Upper lobe of left lung (tissue), 6 donors: ENCODE measurements around the gene CEACAM19. TPM values are rescaled to one million over a fixed set of nuclear protein-coding genes. Genes with fewer than 3 reads are reported as not detected.

Source experiments
- ATAC-seq, 2 donors: fragments of 200-7000 bp; cut with Tn5 transposase; one replicate each; pipeline ENCODE4 v1.9.1; 2022; ENCODE audit warnings: mild to moderate bottlenecking in 2 of 2, moderate library complexity in 2 of 2; ENCODE audit not compliant: low FRiP score in 2 of 2
- DNase-seq, 2 donors: peaks; one replicate each; pipeline ENCODE4 v3.0.0-alpha.2; 2019 to 2020
- H3K27ac ChIP-seq, 4 donors: fragments of 200-600 bp; sonication (generic); one replicate each; pipeline ENCODE4 v1.5.1; 2016 to 2019
- H3K27me3 ChIP-seq, 4 donors: fragments of 200-600 bp; sonication (generic); one replicate each; pipeline ENCODE4 v1.5.1; 2017 to 2019
- H3K36me3 ChIP-seq, 4 donors: fragments of 200-600 bp; sonication (generic); one replicate each; pipeline ENCODE4 v1.5.1; 2016 to 2019
- H3K4me1 ChIP-seq, 4 donors: fragments of 200-600 bp; sonication (generic); one replicate each; pipeline ENCODE4 v1.5.1; 2018 to 2019
- H3K4me3 ChIP-seq, 4 donors: fragments of 200-600 bp; sonication (generic); one replicate each; pipeline ENCODE4 v1.5.1; 2017 to 2019; ENCODE audit warnings: mild to moderate bottlenecking in 2 of 4, moderate library complexity in 1 of 4
- H3K9me3 ChIP-seq, 4 donors: fragments of 200-600 bp; sonication (generic); one replicate each; pipeline ENCODE4 v1.5.1; 2018 to 2019
- EP300 ChIP-seq, 4 donors: sonication (generic); formaldehyde crosslinking; IDR thresholded peaks; one replicate each; pipeline ENCODE4 v1.5.1; 2017; ENCODE audit warnings: antibody characterized with exemption in 4 of 4, control low read depth in 2 of 4
- POLR2A ChIP-seq, 4 donors: fragments of 450-650 bp; IDR thresholded peaks; one replicate each; pipeline ENCODE4 v1.5.1; 2016 to 2017; ENCODE audit warnings: antibody characterized with exemption in 4 of 4, mild to moderate bottlenecking in 2 of 4
- POLR2AphosphoS5 ChIP-seq, 2 donors: sonication (generic); formaldehyde crosslinking; IDR thresholded peaks; one replicate each; pipeline ENCODE4 v1.5.1; 2017; ENCODE audit warnings: antibody characterized with exemption in 2 of 2
- WGBS, 2 donors: methylation state at CpG; one replicate each; pipeline ENCODE4 v1.1.5; 2017 to 2018; 5-methylcytosine and 5-hydroxymethylcytosine counted together
- total RNA-seq, 6 donors: library from RNA; depleted of rRNA in 4 of 6; stranded (reverse); fragments of >200 nt in 4 of 6; gene quantifications; one replicate each; pipeline versions ENCODE4 v1.1.0 to v1.2.1, GENCODE V29; 2016 to 2021
- TF ChIP-seq, protein P1 (sequence below), 6 experiments: fragments of 450-650 bp in 4 of 6; fragments of 200-600 bp in 2 of 6; sonication (generic) in 2 of 6; IDR thresholded peaks; one replicate each; pipeline ENCODE4 v1.5.1; 2016 to 2019; ENCODE audit warnings: antibody characterized with exemption in 6 of 6
- donor health status: DM: no; HTN: no; CAD: no; lungs with moderate emphysema.
- donor health status: DM: no; HTN: yes; CAD: no; lungs with severe emphysema.

The CEACAM19 gene
- total RNA-seq, 6 donors from 2014 or later: 2.8 to 13.6 (median 7.2) TPM

DNA sequence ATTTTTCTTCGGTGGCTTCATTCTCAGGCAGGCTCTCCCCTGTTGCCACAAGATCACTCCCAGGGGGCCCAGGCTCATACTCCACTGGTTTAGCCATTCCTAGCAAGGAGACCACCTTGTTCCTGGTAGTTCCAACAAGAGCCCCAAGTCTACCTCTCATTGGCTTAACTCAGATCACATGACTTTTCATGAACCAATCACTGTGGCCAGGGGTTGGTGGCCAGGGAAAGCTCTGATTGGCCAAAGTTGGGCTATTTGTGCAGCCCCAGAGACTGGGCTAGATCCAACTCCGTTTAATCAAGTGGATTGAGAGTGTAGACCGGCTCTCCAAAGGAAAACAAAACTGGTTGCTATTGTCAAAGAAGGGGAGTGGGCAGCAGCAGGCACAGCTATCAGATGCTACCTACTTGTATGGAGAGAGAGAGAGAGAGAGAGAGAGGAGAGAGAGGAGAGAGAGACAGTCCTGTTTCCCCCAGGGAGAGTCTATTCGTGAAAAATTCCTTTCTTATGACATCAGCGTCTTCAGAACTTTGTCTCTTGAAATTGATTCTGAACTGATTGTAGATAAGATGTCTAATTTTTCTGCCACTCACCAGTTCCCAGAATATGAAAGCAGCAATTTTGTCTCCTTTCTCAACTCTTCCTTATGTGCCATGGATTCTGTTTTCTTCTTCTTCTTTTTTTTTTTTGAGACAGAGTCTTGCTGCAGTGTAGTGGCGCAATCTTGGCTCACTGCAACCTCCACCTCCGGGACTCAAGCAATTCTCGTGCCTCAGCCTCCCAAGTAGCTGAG lies 5.9 kb downstream of the CEACAM19 start:
- Histone ChIP-seq H3K36me3 (peaks cover 0 to 32% (median 1%) of the 10 kb centered on the region in 4 donors), H3K4me1 (peaks cover 0 to 6% (median 3%) of the 10 kb centered on the region in 4 donors), H3K9me3 (no peaks in the 10 kb centered on the region), H3K27ac (peak overlapping the region in 1 of 4 donors; percentile 31), H3K27me3 (no peaks in the 10 kb centered on the region), H3K4me3 (no peak overlapping the region)
- no peak for ATAC-seq
- 51 to 53% methylated on average over 8 of the region's 8 CpGs for WGBS, 2 donors
- no peak for TF ChIP-seq POLR2AphosphoS5 (IDR thresholded peaks at IDR 0.05)
- no peak for TF ChIP-seq EP300 (IDR thresholded peaks at IDR 0.05)
- TF ChIP-seq POLR2A (IDR thresholded peaks at IDR 0.05): no peak
- TF ChIP-seq, protein P1, sequence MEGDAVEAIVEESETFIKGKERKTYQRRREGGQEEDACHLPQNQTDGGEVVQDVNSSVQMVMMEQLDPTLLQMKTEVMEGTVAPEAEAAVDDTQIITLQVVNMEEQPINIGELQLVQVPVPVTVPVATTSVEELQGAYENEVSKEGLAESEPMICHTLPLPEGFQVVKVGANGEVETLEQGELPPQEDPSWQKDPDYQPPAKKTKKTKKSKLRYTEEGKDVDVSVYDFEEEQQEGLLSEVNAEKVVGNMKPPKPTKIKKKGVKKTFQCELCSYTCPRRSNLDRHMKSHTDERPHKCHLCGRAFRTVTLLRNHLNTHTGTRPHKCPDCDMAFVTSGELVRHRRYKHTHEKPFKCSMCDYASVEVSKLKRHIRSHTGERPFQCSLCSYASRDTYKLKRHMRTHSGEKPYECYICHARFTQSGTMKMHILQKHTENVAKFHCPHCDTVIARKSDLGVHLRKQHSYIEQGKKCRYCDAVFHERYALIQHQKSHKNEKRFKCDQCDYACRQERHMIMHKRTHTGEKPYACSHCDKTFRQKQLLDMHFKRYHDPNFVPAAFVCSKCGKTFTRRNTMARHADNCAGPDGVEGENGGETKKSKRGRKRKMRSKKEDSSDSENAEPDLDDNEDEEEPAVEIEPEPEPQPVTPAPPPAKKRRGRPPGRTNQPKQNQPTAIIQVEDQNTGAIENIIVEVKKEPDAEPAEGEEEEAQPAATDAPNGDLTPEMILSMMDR (IDR thresholded peaks at IDR 0.05): no peak
- DNase-seq: no peak

DNA sequence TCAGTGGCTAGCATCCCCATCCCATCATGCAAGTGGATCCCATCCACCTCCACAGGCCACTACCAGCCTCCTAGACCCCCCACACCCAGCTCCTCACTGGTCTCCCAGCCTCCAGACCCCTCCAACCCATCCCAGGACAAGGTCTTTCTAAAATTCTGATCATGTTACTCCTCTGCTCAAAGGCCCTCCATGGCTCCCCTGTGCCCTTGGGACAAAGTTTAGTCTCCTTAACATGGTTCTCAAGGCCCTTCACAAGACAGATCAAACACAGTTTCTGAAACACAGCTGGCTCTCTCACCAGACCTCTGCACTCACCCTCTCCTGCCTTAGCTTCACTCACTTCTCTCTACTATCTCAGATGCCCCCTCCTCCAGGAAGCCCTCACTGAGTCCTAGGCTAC lies 9.3 kb downstream of the CEACAM19 start:
- TF ChIP-seq POLR2A (IDR thresholded peaks at IDR 0.05): no peak
- no peak for TF ChIP-seq EP300 (IDR thresholded peaks at IDR 0.05)
- TF ChIP-seq POLR2AphosphoS5 (IDR thresholded peaks at IDR 0.05): no peak
- TF ChIP-seq, protein P1 (IDR thresholded peaks at IDR 0.05): no peak
- DNase-seq (no peak), ATAC-seq (no peak)
- Histone ChIP-seq H3K9me3 (no peaks in the 10 kb centered on the region), H3K4me3 (no peak overlapping the region), H3K4me1 (peaks cover 12 to 28% (median 20%) of the 10 kb centered on the region in 4 donors), H3K27me3 (no peaks in the 10 kb centered on the region), H3K36me3 (peaks cover 0 to 32% (median 1%) of the 10 kb centered on the region in 4 donors), H3K27ac (no peak overlapping the region)

DNA sequence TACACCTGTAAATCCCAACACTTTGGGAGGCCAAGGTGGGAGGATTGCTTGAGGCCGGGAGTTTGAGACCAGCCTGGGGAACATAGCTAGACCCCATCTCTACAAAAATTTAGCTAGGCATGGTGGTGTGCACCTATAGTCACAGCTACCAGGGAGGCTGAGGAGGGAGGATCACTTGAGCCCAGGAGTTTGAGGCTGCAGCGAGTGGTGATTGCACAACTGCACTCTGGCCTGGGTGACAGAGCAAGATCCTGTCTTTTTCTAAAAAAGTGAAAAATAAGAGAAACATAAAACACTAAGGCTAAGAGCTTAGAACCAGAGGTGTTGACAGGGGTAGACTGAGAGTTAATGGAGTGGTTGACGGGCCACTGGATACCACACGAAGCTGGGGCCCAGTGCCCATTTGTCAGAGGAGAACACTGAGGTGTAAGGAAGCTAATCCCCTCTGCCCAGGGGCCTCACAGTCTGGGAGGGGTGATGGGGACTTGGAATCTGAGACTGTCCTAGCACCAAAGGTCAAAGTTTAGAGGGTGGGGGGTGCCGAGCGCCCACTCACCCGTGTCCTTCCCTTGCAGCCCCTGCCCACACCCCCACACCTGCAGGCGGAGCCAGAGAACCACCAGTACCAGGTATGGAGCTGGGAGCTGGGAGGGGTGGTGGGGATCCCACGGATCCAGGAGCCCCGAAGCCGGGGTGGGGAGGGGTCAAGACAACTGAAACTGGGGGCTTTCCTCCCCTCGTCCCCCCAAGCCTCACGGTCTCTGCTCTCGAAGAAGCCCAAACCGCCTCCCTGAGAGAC lies 10.9 kb downstream of the CEACAM19 start:
- Histone ChIP-seq H3K9me3 (no peaks in the 10 kb centered on the region), H3K4me1 (peaks cover 16 to 43% (median 33%) of the 10 kb centered on the region in 4 donors), H3K27me3 (no peaks in the 10 kb centered on the region), H3K27ac (no peak overlapping the region), H3K36me3 (peaks cover 0 to 26% (median 1%) of the 10 kb centered on the region in 4 donors), H3K4me3 (no peak overlapping the region)
- TF ChIP-seq POLR2AphosphoS5 (IDR thresholded peaks at IDR 0.05): no peak
- TF ChIP-seq POLR2A (IDR thresholded peaks at IDR 0.05): no peak
- TF ChIP-seq EP300 (IDR thresholded peaks at IDR 0.05): no peak
- TF ChIP-seq, protein P1 (IDR thresholded peaks at IDR 0.05): no peak
- ATAC-seq (no peak), DNase-seq (peak in 1 of 2 donors; percentile 43)
- 82 to 91% methylated on average over 6 to 15 of the region's 15 CpGs for WGBS, 2 donors

DNA sequence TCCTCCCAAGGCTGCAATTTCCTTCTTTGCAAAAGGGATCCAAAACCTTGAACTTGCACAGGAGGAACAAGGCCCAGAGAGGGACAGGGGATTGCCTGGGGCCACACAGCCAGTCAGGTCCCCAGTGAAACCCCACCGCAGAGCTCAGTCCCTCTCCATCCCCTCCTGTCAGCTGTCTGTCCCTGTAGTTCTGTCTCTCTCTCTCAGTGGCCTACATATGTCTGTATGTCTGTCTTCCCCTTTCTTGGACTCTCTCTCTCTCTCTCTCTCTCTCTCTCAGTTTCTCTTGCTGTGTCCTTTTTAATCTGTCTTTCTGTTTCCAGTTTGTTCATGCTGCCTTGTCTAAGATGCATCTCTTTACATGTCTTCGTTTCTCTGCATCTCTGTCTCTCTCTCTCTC lies 11.5 kb downstream of the CEACAM19 start:
- no peak overlapping the region for H3K4me3 ChIP-seq
- ATAC-seq: no peak
- peak overlapping the region in 1 of 4 donors; percentile 58 for H3K27ac ChIP-seq
- 79 to 96% methylated on average over 2 of the region's 2 CpGs for WGBS, 2 donors
- H3K27me3 ChIP-seq: no peaks in the 10 kb centered on the region
- H3K9me3 ChIP-seq: no peaks in the 10 kb centered on the region
- DNase-seq: no peak
- H3K4me1 ChIP-seq: peaks cover 14 to 38% (median 31%) of the 10 kb centered on the region in 4 donors
- no peak for TF ChIP-seq POLR2AphosphoS5 (IDR thresholded peaks at IDR 0.05)
- no peak for TF ChIP-seq POLR2A (IDR thresholded peaks at IDR 0.05)
- TF ChIP-seq, protein P1 (IDR thresholded peaks at IDR 0.05): no peak
- TF ChIP-seq EP300 (IDR thresholded peaks at IDR 0.05): no peak
- H3K36me3 ChIP-seq: peaks cover 0 to 26% (median 1%) of the 10 kb centered on the region in 4 donors
